Endothelial cell of umbilical vein (primary cell): ENCODE data around the gene MIR17HG.

Source experiments
- FOS ChIP-seq: IDR thresholded peaks from 2 replicates; pipeline ENCODE4 v1.6.1; 2011; ENCODE audit warnings: mild to moderate bottlenecking, low read length, moderate library complexity, borderline replicate concordance; ENCODE audit not compliant: insufficient read depth
- POLR2A ChIP-seq: IDR thresholded peaks from 2 replicates; pipeline ENCODE4 v1.6.1; 2012; ENCODE audit warnings: low read depth, mild to moderate bottlenecking, control low read depth, low read length
- TF ChIP-seq, protein P1 (sequence below), 2 donors: IDR thresholded peaks; 1 replicate in 1 of 2; 2 replicates in 1 of 2; pipeline ENCODE4 v1.5.1; 2011; ENCODE audit warnings: low read length in 2 of 2, mild to moderate bottlenecking in 2 of 2, moderate library complexity in 2 of 2, control low read depth in 1 of 2, inconsistent platforms in 1 of 2, low read depth in 1 of 2; ENCODE audit not compliant: insufficient read depth in 1 of 2; ENCODE audit errors: extremely low read depth in 1 of 2
- TF ChIP-seq, protein P2 (sequence below): IDR thresholded peaks from 2 replicates; pipeline ENCODE4 v1.6.1; 2011; ENCODE audit not compliant: insufficient read depth, insufficient read length

DNA sequence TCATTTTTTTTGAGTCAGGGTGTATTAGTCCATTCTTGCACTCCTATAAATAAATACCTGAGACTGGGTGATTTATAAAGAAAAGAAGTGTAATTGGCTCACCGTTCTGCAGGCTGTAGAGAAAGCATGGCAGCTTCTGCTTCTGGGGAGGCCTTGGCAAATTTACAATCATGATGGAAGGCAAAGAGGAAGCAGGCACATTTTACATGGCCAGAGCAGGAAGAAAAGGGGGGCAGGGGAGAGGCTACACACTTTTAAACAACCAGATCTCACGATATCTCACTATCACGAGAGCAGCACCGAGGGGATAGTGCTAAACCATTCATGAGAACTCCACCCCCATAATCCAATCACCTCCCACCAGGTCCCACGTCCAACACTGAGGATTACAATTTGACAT, 44.5 kb upstream of the MIR17HG start:
- TF ChIP-seq, protein P1, sequence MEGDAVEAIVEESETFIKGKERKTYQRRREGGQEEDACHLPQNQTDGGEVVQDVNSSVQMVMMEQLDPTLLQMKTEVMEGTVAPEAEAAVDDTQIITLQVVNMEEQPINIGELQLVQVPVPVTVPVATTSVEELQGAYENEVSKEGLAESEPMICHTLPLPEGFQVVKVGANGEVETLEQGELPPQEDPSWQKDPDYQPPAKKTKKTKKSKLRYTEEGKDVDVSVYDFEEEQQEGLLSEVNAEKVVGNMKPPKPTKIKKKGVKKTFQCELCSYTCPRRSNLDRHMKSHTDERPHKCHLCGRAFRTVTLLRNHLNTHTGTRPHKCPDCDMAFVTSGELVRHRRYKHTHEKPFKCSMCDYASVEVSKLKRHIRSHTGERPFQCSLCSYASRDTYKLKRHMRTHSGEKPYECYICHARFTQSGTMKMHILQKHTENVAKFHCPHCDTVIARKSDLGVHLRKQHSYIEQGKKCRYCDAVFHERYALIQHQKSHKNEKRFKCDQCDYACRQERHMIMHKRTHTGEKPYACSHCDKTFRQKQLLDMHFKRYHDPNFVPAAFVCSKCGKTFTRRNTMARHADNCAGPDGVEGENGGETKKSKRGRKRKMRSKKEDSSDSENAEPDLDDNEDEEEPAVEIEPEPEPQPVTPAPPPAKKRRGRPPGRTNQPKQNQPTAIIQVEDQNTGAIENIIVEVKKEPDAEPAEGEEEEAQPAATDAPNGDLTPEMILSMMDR (IDR thresholded peaks at IDR 0.05; ENCODE audit: extremely low read depth in 1 of 2, insufficient read depth in 1 of 2, low read depth in 1 of 2, low read length in 2 of 2): no peak
- TF ChIP-seq, protein P2, sequence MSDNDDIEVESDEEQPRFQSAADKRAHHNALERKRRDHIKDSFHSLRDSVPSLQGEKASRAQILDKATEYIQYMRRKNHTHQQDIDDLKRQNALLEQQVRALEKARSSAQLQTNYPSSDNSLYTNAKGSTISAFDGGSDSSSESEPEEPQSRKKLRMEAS: no peak
- no peak for TF ChIP-seq POLR2A
- no peak for TF ChIP-seq FOS
